ENCODE measurements around the gene ARL15.

The ARL15 gene

GRCh38 chr5:53908757-53909156, 401.6 kb downstream of the ARL15 start:
- in situ Hi-C loops (cut with HindIII; ENCODE audit: low sequenced_read_pairs): no loop called here
- H3K4me3 ChIP-seq (ENCODE audit: low read depth, low read length): no peak overlapping the region
- DNase-seq (ENCODE audit: low read depth): no peak
- no peak for TF ChIP-seq CTCF (IDR thresholded peaks at IDR 0.05; ENCODE audit: low read depth, low read length, missing control alignments)

DNA sequence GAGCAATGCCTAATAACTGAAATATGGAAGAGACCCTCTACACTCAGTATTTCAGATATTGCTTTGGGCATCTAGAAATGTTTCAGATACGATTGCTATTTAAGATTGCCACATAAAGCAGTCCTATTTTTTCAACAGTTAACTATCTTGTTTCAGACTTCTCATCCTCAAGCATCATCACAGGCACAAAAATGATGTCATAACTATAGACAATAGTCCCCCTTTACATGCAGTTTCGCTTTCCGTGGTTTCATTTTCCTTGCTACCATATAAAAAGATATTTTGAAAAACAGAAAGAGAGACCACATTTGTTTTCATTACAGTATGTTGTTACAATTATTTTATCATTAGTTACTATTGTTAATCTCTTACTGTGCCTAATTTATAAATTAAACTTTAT, 402.5 kb downstream of the ARL15 start:
- in situ Hi-C loops (cut with HindIII; ENCODE audit: low sequenced_read_pairs): no loop called here
- H3K4me3 ChIP-seq (ENCODE audit: low read depth, low read length): no peak overlapping the region
- no peak for DNase-seq (ENCODE audit: low read depth)
- no peak for TF ChIP-seq CTCF (IDR thresholded peaks at IDR 0.05; ENCODE audit: low read depth, low read length, missing control alignments)

DNA sequence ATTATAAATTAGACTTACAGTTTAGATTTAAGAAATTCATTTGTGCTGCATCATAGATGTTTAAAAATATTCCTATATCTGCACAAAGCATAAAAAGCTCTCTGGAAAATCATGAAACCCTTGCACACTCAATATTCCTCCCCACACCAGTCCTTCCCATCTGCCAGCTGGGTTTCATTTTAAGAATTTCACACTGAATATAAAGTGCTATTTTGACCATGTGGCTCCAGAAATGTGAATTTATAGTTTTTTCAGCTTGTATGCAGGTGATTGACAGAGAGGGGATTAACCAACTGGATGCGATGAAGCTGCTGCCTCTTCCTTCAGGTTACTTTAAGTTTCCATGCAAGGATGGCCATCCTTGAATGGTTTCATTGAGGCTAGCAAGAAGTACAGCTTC, 403.6 kb downstream of the ARL15 start:
- no peak for TF ChIP-seq CTCF (IDR thresholded peaks at IDR 0.05; ENCODE audit: low read depth, low read length, missing control alignments)
- DNase-seq (ENCODE audit: low read depth): no peak
- no peak overlapping the region for H3K4me3 ChIP-seq (ENCODE audit: low read depth, low read length)
- in situ Hi-C loops (cut with HindIII; ENCODE audit: low sequenced_read_pairs): no loop called here

DNA sequence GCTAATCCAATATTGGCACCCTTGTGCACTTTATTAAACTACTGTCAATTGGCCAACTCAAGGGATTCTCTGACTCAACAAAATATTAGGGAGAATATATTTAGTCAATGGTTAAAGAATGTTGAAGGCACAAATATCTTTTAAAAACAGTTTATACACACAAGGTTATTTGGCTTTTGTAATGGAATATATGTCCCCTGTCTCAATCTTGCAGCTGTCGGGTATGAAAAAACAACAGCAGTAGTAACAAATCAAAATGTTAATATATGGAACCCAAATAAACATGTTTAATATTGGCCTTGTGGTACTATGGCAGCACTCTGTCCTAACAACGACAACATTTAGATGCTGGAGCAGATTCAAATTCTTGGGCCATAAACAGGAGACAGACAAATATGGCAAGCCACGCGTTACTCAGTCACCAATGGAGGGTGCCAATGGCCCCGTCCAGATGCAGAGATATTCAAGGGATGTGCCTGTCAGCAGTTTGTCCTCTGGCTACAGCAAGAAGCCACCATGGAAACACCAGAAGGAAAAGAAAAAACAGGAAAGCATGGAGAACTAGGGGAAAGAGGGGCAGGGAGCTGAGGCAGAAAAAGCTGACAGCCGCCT, 408.0 kb downstream of the ARL15 start:
- no peak overlapping the region for H3K4me3 ChIP-seq (ENCODE audit: low read depth, low read length)
- DNase-seq (ENCODE audit: low read depth): no peak
- in situ Hi-C loops (cut with HindIII; ENCODE audit: low sequenced_read_pairs): no loop called here
- no peak for TF ChIP-seq CTCF (IDR thresholded peaks at IDR 0.05; ENCODE audit: low read depth, low read length, missing control alignments)

DNA sequence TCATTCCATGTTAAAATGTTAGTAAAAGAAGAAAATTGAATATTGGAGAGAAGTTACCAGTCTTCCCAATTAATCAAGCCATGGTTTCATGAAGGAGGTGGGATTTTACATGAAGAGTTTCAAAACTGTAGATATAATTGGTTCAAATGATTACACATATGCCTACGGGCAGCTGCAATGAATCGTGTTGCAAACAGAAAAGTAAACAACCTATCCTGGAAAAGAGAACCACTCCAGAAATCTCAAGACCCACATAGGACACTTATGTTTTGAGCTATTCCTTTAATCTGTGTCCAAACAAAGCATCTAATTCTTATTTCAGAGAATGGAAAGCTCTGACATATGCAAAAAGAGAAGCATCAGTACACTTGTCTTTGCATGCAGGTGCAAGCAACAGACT, 409.7 kb downstream of the ARL15 start:
- no peak for DNase-seq (ENCODE audit: low read depth)
- no peak overlapping the region for H3K4me3 ChIP-seq (ENCODE audit: low read depth, low read length)
- no peak for TF ChIP-seq CTCF (IDR thresholded peaks at IDR 0.05; ENCODE audit: low read depth, low read length, missing control alignments)
- in situ Hi-C loops (cut with HindIII; ENCODE audit: low sequenced_read_pairs): no loop called here

DNA sequence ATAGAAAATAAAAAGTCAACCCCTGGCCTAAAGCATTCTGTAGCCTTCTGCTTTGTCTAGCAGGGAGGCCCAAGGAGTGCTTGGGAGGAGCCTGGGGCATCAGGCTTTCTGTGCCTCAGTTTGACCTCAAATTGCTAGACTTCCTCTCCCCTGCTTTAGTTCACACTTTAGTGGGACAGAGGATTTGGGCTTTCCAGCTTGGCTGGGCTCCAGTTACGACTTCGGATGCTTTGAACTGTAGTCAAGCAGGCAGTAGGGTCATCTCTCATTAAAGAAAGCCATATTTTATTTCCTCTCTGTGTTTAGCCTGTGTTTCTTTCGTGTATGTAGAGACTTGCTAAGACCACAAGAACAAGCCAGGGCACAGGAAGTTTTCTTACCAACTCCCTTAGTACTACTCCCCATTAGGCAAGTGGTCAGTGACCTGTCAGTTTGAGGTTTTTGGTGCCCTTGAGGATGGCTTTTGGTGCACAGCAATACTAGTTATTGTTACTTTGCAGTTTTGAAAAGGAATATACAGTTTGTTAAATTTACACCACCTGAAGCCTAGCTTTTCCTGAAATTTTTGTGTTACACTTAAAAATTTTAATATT, 415.2 kb downstream of the ARL15 start:
- no peak for DNase-seq (ENCODE audit: low read depth)
- H3K4me3 ChIP-seq (ENCODE audit: low read depth, low read length): no peak overlapping the region
- in situ Hi-C loops (cut with HindIII; ENCODE audit: low sequenced_read_pairs): no loop called here
- TF ChIP-seq CTCF (IDR thresholded peaks at IDR 0.05; ENCODE audit: low read depth, low read length, missing control alignments): no peak

All from astrocyte of the cerebellum (primary cell).